Measurements from ENCODE around the gene MAPK10. TPM values are rescaled to one million over a fixed set of nuclear protein-coding genes. Genes with fewer than 3 reads are reported as not detected.
A peak's percentile ranks its signal among the peaks of the same experiment; 100 is the strongest.

Gene MAPK10
- total and polyA plus RNA-seq, 9 of the 15 experiments (the other 6 are each of a cell fraction or from before 2014, with no cell fraction given): 0.10 to 0.53 (median 0.18) TPM; not detected in 4

DNA sequence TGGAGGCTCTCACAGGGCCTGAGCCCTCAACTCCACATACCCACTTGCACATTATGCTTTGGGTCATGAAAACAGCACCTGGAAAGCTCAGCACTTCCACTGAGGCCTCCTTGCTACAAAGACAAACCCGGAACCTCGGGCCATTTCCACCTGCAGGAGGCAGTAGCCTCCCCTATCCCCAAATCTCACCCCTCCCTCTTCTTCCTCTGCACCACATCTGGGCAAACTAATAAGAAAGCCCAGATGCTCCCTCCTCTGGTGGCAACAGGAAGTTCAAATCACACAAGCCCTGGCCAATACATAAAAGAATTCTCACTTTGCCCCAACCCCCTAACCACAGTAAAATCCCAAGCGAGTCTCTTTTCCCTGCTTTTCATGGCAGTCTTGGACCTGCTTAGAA, 136.4 kb downstream of the MAPK10 start (continued):
- TF ChIP-seq, protein P1, sequence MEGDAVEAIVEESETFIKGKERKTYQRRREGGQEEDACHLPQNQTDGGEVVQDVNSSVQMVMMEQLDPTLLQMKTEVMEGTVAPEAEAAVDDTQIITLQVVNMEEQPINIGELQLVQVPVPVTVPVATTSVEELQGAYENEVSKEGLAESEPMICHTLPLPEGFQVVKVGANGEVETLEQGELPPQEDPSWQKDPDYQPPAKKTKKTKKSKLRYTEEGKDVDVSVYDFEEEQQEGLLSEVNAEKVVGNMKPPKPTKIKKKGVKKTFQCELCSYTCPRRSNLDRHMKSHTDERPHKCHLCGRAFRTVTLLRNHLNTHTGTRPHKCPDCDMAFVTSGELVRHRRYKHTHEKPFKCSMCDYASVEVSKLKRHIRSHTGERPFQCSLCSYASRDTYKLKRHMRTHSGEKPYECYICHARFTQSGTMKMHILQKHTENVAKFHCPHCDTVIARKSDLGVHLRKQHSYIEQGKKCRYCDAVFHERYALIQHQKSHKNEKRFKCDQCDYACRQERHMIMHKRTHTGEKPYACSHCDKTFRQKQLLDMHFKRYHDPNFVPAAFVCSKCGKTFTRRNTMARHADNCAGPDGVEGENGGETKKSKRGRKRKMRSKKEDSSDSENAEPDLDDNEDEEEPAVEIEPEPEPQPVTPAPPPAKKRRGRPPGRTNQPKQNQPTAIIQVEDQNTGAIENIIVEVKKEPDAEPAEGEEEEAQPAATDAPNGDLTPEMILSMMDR (IDR thresholded peaks at IDR 0.05 in 2 of 3, conservative IDR thresholded peaks at IDR 0.05 in 1 of 3; ENCODE audit: insufficient read depth in 2 of 3, low read depth in 1 of 3, low read length in 3 of 3): peak; percentile 69 to 94 (median 80)
- TF ChIP-seq, protein P2, sequence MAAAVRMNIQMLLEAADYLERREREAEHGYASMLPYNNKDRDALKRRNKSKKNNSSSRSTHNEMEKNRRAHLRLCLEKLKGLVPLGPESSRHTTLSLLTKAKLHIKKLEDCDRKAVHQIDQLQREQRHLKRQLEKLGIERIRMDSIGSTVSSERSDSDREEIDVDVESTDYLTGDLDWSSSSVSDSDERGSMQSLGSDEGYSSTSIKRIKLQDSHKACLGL (CRISPR knock-in tag; IDR thresholded peaks at IDR 0.05; ENCODE audit: borderline replicate concordance, poor library complexity, severe bottlenecking): no peak
- TF ChIP-seq, protein P3, sequence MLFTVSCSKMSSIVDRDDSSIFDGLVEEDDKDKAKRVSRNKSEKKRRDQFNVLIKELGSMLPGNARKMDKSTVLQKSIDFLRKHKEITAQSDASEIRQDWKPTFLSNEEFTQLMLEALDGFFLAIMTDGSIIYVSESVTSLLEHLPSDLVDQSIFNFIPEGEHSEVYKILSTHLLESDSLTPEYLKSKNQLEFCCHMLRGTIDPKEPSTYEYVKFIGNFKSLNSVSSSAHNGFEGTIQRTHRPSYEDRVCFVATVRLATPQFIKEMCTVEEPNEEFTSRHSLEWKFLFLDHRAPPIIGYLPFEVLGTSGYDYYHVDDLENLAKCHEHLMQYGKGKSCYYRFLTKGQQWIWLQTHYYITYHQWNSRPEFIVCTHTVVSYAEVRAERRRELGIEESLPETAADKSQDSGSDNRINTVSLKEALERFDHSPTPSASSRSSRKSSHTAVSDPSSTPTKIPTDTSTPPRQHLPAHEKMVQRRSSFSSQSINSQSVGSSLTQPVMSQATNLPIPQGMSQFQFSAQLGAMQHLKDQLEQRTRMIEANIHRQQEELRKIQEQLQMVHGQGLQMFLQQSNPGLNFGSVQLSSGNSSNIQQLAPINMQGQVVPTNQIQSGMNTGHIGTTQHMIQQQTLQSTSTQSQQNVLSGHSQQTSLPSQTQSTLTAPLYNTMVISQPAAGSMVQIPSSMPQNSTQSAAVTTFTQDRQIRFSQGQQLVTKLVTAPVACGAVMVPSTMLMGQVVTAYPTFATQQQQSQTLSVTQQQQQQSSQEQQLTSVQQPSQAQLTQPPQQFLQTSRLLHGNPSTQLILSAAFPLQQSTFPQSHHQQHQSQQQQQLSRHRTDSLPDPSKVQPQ (CRISPR knock-in tag; IDR thresholded peaks at IDR 0.05; ENCODE audit: borderline replicate concordance): no peak
- TF ChIP-seq, protein P4, sequence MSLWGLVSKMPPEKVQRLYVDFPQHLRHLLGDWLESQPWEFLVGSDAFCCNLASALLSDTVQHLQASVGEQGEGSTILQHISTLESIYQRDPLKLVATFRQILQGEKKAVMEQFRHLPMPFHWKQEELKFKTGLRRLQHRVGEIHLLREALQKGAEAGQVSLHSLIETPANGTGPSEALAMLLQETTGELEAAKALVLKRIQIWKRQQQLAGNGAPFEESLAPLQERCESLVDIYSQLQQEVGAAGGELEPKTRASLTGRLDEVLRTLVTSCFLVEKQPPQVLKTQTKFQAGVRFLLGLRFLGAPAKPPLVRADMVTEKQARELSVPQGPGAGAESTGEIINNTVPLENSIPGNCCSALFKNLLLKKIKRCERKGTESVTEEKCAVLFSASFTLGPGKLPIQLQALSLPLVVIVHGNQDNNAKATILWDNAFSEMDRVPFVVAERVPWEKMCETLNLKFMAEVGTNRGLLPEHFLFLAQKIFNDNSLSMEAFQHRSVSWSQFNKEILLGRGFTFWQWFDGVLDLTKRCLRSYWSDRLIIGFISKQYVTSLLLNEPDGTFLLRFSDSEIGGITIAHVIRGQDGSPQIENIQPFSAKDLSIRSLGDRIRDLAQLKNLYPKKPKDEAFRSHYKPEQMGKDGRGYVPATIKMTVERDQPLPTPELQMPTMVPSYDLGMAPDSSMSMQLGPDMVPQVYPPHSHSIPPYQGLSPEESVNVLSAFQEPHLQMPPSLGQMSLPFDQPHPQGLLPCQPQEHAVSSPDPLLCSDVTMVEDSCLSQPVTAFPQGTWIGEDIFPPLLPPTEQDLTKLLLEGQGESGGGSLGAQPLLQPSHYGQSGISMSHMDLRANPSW (CRISPR knock-in tag; IDR thresholded peaks at IDR 0.05): no peak
- TF ChIP-seq VEZF1 (CRISPR knock-in tag; IDR thresholded peaks at IDR 0.05): peak; percentile 72
- TF ChIP-seq UBTF (IDR thresholded peaks at IDR 0.05; ENCODE audit: borderline replicate concordance in 1 of 2, low read depth in 2 of 2, low read length in 2 of 2): no peak
- TF ChIP-seq ZNF232 (CRISPR knock-in tag; IDR thresholded peaks at IDR 0.05): no peak
